Fibroblast of skin of right quadriceps (primary cell): ENCODE measurements around the gene ZNRF4.
A peak's percentile ranks its signal among the peaks of the same experiment; 100 is the strongest.

Experiments
- DNase-seq: peaks from one replicate; pipeline ENCODE4 v3.0.0-alpha.2; 2013

ZNRF4 gene

DNA sequence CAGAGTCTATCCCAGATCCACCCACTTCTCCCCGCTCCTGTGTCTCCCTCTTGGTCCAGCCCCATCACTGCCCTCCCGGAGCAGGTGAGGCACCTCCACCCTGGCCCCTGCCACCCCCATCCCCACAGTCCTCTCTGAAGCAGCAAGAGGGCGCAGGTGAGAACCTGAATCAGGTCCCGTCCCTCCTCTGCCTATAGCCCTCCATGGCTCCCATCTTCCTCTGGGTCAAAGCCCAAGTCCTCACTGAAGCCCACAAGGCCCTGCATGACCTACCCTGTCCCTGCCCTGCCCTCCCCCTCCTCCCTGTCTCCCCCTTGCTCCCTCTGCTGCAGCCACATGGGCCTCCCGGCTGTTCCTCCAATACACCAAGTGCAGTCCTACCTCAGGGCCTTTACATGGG is 10.8 kb upstream of the ZNRF4 start:
- no peak for DNase-seq

GRCh38 chr19:5445071-5445470 is 10.1 kb upstream of the ZNRF4 start:
- DNase-seq: no peak

DNA sequence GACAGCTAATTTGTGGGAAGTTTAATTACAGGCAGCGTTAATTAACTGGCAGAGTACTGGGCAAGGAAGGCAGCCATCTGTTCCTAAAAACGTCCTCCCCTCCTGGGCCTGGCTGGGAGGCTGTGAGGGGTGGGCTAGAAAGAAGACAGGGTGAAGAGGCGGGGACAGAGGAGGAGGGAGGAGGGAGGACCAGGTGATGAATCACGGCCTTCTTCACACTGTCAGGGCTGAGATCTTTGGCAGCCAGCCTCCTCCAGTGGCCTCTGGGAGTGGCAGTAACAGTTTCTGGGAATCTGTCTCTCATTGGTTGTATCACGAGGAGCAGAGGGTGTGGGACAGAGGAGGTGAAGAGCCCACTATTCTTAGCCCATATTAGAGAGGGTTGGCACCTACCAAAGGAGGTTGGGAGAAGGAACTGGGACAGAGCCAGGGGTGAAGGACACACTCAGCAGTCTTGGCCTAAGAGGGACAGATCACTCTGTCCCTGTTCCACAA is 9.6 kb upstream of the ZNRF4 start:
- DNase-seq: peak; percentile 33

DNA sequence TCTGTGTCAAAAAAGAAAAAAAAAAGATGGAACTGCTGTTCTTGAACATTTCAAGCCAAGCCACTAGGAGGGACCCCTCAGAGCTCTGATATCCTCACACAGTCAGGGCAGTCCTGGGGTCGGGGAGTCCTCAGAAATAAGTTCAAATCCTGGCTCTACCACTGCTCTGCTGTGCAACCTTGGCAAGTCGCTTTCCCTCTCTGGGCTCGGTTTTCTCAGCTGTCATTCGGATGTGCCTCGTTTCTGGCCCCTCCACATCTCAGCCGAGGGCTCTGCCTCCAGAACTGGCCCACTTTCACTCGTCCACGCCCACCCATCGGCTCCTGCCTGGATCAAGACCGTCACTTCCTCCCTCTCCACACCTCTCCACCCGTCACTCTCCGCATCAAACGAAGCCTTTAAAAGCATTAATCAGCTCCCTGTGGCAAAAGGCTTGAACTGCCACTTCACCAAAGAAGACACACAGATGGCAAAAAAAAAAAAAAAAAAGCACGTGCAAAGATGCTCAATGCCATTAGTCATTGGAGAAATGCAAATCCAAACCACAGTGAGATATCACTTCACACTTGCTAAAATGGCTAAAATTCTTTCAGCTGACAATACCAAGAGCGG is 7.4 kb upstream of the ZNRF4 start:
- peak; percentile 40 for DNase-seq

GRCh38 chr19:5448374-5448773 is 6.8 kb upstream of the ZNRF4 start:
- no peak for DNase-seq

DNA sequence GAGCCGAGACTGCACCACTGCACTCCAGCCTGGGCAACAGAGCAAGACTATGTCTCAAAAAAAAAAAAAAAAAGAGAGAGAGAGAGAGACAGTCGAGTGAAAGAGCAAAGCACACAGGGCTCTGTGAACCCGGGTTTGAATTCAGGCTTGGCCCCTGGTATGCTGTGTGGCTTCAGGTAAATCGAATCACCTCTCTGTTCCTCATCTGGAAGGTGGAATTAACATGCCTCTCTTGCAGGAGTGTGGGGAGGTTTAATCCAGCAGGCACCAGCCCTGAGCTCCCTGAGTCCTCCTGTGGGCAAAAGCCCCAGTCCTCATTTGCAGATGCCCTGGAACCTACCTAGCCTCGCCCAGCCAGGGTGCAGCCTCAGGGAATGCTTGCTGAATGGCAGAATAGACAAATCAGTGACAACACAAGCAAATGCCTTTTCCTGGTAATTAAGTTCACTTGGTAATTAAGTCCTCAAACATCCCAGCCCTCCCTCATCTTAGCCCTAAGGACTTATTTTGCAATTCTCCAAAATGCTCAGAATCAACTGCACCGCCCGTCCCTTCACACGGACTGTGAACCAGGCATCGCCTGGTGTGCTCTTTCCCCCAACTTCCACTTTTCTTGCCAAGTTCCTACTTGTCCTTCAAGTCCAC is 4.6 kb upstream of the ZNRF4 start:
- no peak for DNase-seq

GRCh38 chr19:5451494-5451893 is 3.7 kb upstream of the ZNRF4 start:
- no peak for DNase-seq

DNA sequence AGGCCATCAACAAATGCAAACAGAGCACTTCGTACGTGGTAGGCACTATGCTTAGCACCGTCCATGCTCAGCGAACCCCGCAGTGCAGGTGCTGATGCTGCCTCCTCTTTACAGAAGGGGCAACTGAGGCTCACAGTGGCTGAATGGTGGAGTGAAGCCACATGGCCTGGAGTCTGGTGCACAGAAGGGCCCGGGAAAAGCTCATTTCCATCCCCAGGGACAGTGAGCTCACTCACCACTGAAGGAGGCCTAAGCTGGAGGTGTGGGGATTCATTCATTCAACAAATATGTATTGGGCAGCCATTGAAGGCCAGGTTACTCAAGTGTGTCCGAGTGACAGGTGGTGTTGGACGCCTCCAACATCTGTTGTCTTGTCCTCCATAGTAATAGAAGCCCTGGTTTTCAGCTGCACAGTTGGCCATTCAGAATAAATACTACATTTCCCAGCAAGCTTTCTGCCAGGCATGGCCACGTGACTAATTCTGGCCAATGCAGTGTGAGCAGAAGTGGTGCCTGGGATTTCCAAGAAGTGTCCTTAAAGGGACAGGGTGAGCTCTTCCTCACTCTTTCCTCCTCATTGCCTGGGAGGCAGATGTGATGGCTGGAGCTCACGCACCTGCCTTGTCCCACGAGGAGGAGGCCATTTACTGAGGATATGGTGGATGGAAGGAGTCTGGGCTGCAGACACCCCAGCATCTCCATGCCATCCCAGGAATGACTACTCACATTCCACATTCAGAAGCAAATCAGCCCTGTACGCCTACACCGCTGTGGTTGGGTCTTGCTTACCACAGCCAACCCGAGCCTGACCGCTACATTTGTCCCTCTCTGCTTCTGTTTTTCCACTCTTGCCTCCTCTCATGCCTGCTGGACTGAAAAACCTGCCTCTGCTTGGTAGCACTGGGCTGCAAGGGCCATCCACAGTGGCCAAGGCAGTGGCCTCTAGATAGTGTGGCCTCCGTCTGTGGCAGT is 2.3 kb upstream of the ZNRF4 start:
- DNase-seq: no peak

DNA sequence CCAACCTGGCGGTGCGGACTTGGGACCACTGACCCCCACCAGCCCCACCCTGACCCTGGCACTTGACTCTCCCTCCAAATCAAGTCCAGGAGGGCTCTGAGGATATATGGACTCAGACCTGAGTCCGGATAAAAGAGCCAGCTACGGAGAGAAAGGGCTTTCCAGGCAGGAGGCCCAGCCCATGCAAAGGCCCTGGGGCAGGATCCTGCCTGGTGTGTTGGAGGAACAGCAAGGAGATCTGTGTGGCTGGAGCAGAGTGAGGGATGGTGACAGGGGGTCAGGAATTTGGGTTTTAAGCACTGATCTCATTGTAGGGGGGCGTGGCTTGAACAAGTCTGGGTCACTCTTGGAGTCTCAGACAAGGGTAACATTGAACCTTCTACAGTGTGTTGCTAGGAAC is 474 bp upstream of the ZNRF4 start:
- no peak for DNase-seq

GRCh38 chr19:5456130-5456840 is 1.1 kb downstream of the ZNRF4 start:
- DNase-seq: no peak

DNA sequence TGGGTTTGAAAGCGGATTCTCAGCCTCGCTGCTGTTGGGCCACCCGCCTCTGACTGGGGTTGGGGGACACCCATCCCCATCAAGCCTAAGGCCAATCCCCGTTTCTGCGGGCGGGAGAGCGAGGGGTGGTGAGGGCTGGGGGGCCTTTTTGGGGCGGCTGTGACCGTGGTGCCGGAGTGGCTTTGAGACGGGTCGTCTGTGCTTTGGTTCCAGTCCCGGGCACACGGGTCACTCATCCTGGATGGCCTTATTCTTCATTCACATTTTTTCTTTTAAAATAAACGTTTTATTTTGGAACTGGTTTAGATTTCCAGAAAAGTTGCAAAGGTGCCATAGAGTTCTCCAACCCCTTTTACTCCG is 1.6 kb downstream of the ZNRF4 start:
- no peak for DNase-seq

DNA sequence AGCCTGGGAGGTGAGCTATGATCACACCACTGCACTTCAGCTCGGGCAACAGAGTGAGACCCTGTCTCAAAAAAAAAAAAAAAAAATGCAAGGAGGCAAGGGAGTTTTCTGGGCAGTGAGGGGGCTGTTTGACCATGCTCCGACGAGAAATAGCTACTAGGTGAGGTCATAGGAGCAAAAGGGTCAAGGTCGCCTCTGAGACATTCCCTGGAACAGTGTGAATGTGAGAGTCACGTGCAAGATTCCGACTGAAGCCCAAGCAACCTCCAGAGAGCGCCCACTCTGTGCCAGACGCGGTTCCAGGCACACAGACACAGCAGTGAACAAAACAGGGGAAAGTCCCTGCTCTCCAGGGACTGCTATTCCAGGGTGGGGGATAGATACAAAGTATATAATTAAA is 2.5 kb downstream of the ZNRF4 start:
- DNase-seq: no peak

DNA sequence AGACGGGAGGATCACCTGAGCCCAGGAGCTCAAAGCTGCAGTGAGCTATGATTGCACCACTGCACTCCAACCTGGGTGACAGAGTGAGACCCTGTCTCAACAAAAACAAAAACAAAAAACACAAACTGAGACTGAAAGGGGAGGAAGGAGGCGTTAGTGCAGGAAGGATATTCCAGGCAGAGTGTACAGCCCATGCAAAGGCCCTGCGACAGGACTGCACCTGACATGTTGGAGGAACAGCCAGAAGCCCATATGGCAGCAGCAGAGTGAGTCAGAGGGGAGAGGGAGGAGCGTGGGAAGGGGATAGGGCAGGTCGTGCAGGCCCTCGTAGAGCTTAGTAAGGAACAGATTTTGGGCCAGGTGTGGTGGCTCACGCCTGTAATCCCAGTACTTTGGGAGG is 3.2 kb downstream of the ZNRF4 start:
- no peak for DNase-seq

DNA sequence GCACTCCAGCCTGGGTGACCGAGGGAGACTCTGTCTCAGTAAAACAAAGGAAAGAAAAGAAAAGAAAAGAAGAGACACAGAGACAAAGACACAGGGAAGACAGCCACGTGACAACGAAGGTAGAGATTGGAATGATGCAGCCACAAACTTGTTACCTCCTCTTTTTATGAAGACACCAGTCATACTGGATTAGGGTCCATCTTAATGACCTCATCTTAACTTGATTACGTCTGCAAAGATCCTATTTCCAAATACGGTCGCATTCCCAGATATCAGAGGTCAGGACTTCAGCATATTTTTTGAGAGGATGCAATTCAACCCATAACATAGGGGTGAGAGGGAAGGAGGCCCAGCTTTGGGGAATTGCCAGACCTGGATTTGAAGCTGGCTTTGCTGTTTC is 4.1 kb downstream of the ZNRF4 start:
- no peak for DNase-seq

- DNase-seq: no peak
Observed at GRCh38 chr19:5460748-5461147, 5.5 kb downstream of the ZNRF4 start.

- DNase-seq: no peak
Observed at GRCh38 chr19:5463959-5464358, 8.7 kb downstream of the ZNRF4 start.

GRCh38 chr19:5466072-5466471 is 10.9 kb downstream of the ZNRF4 start:
- DNase-seq: no peak

- DNase-seq: no peak
Observed at GRCh38 chr19:5466814-5467291, 11.6 kb downstream of the ZNRF4 start.

DNA sequence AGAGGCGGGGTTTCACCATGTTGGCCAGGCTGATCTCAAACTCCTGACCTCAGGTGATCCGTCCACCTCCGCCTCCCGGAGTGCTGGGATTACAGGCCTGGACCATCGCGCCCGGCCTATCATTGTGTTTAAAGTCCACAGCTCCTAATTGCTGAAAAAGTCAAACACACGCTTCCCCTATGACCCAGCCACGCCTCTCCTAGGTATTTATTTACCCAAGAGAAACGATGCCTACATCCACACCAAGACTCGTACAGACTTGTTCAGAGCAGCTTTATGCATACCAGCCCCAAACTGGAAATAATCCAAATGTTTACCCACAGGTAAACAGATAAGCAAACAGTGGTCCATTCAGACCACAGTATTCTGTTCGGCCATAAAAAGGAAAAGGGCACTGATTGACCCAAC is 15.1 kb downstream of the ZNRF4 start:
- DNase-seq: no peak

GRCh38 chr19:5472286-5472685 is 17.1 kb downstream of the ZNRF4 start:
- DNase-seq: no peak

DNA sequence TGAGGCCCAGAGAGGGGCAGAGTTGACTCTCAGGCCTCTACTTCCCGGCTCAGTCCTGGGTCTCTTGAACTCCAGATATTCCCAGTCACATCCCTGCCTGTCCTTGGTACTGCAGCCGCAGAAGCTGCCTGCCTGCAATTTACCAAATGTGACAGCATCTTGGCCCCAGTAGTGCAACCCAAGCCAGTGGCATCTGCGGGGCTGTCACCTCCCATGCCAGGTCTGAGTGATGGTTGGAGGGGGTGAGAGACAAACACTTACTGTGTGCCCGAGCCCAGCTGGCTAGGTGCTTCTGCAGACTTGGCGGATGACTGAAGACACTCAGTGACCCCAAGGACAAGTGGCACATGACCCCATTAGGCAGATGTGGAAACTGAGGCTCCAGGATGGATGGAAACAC is 18.4 kb downstream of the ZNRF4 start:
- no peak for DNase-seq

DNA sequence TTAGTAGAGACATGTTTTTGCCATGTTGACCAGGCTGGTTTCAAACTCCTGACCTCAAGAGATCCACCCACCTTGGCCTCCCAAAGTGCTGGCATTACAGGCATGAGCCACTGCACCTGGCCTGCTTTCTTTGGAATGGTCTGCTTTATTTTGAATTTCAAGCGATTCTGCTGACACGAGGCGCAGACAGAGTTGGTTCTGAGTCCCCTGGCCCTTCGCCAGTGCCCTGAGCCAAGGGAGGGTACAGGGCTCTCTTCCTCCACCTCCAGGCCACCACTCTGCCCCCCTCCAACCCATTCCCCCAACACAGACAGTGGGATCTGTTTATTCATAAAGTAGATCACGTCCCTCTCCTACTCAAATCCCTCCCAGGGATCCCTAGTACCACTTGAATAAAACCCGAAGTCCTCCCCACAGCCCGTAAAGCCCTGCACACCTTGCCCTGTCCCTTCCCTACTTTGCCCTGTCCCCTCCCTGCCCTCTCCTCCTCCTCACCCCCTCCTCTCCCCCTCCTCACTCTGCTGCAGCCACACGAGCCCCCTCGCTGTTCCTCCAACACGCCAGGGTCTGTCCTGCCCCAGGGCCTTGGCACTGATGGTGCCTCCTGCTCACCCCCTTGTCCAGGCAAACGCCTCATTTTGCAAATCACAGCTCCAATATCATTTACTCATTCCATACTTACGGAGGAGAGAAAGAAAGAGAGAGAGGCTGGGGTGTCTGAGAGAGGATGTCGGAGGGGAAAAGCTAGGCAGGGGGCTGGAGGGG is 22.4 kb downstream of the ZNRF4 start:
- DNase-seq: no peak
